Activated CD4-positive, alpha-beta memory T cell treated with anti-CD3 and anti-CD28 coated beads, Interleukin-2, amount 10 ng/mL, durations not matched to agents 7 days and 5 days (primary cell): ENCODE measurements around the gene MRPS31. TPM values are rescaled to one million over a fixed set of nuclear protein-coding genes. Genes with fewer than 3 reads are reported as not detected.
"Not testable (repeated sequence)": the region's sequence is repeated elsewhere in the genome, so short reads cannot be mapped to it uniquely, and the experiment has no call there.

Source experiments
- CTCF ChIA-PET: fragments of 350-600 bp; sonication (Branson Sonifier 250); formaldehyde crosslinking; loops from one replicate; lab custom pipeline; 2021; ENCODE audit warnings: antibody characterized with exemption, inconsistent platforms; lab: Charles Lee
- POLR2A ChIA-PET: fragments of 350-600 bp; sonication (Branson Sonifier 250); formaldehyde crosslinking; loops from one replicate; lab custom pipeline; 2021; ENCODE audit warnings: antibody characterized with exemption; lab: Charles Lee
- DNase-seq: peaks from one replicate; pipeline ENCODE4 v3.0.0-alpha.2; 2020
- H3K27ac Mint-ChIP-seq: one replicate; pipeline ENCODE4 v1.8.0; 2021; ENCODE audit warnings: mild to moderate bottlenecking, mixed read lengths
- H3K27me3 Mint-ChIP-seq: one replicate; pipeline ENCODE4 v1.8.0; 2021; ENCODE audit warnings: mixed read lengths
- H3K36me3 Mint-ChIP-seq: one replicate; pipeline ENCODE4 v1.8.0; 2021; ENCODE audit warnings: low read depth, mixed read lengths
- H3K4me1 Mint-ChIP-seq: one replicate; pipeline ENCODE4 v1.8.0; 2021; ENCODE audit warnings: mixed read lengths
- H3K4me3 Mint-ChIP-seq: one replicate; pipeline ENCODE4 v1.8.0; 2021; ENCODE audit warnings: mild to moderate bottlenecking, mixed read lengths
- H3K9me3 Mint-ChIP-seq: one replicate; pipeline ENCODE4 v1.8.0; 2021; ENCODE audit warnings: mixed read lengths
- total RNA-seq, 2 experiments: library from RNA; stranded (reverse); gene quantifications; one replicate each; pipeline ENCODE4 v1.2.3, GENCODE V29; 2021

MRPS31 gene
- total RNA-seq, 2 experiments from 2014 or later: 31.5 to 34.0 TPM

DNA sequence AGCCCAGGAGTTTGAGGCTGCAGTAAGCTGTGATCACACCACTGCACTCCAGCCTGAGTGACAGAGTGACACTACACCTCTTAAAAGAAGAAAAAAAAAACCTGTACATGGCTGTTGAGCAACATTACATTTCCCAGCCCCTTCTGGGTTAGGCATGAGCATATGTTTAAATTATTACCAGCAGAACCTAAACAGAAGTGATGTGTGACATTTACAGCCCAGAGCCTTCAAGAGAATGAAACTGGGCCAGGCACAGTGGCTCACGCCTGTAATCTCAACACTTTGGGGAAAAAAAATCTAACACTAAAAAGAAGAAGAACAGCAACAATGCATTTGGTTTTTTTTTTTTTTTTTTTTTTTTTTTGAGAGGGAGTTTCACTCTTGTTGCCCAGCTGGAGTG is 38.3 kb downstream of the MRPS31 start:
- Mint-ChIP-seq H3K36me3 (peaks cover 31% of the 10 kb centered on the region), H3K4me1 (peaks cover 5% of the 10 kb centered on the region), H3K4me3 (no peak overlapping the region), H3K27me3 (no peaks in the 10 kb centered on the region), H3K9me3 (no peaks in the 10 kb centered on the region), H3K27ac (no peak overlapping the region)
- POLR2A ChIA-PET: no interaction called here
- DNase-seq: no peak
- CTCF ChIA-PET: no interaction called here

DNA sequence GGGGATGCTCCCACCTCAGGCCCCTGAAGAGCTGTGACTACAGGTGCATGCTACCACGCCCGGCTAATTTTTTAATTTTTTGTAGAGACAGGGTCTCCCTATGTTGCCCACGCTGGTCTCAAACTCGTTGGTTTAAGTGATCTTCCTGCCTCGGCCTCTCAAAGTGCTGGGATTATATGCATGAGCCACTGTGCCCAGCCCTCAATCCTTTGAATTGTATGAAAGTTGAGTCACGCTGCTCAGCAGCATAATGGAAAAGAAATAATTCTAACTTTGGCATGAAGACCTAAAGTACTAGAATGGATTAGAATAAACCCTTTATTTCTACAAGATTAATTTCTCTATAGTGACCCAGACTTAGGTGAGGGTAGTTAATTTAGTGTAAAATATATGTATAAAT is 42.4 kb downstream of the MRPS31 start:
- POLR2A ChIA-PET: no interaction called here
- no peaks in the 10 kb centered on the region for H3K4me1 Mint-ChIP-seq
- no peak for DNase-seq
- H3K27me3 Mint-ChIP-seq: no peaks in the 10 kb centered on the region
- no peak overlapping the region for H3K27ac Mint-ChIP-seq
- H3K9me3 Mint-ChIP-seq: no peaks in the 10 kb centered on the region
- H3K36me3 Mint-ChIP-seq: peaks cover 22% of the 10 kb centered on the region
- H3K4me3 Mint-ChIP-seq: no peak overlapping the region
- CTCF ChIA-PET: no interaction called here

- Mint-ChIP-seq H3K9me3 (peaks cover 22% of the 10 kb centered on the region), H3K36me3 (peaks cover 63% of the 10 kb centered on the region)
- H3K27ac Mint-ChIP-seq, H3K4me1 Mint-ChIP-seq, DNase-seq, POLR2A ChIA-PET, H3K4me3 Mint-ChIP-seq, H3K27me3 Mint-ChIP-seq, CTCF ChIA-PET: not testable (repeated sequence)
Observed at GRCh38 chr13:40714433-40714832, 56.6 kb downstream of the MRPS31 start.

DNA sequence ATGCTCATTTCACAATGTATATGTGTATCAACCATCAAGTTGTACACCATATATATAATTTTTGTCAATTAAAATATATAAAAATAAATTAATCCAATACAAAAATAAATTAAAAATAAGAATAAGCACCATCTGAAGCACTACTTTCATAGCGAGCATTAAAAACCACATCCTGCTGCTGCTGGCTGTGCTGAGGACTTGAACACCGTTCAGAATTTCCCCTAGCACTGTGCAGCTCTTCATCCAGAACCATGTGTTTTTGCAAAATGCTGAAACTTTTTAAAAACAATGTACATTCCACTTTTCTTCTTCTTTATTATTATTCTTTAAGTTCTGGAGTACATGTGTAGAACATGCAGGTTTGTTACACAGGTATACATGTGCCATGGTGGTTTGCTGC is 64.6 kb downstream of the MRPS31 start:
- H3K36me3 Mint-ChIP-seq: peaks cover 13% of the 10 kb centered on the region
- H3K4me1 Mint-ChIP-seq: peaks cover 7% of the 10 kb centered on the region
- CTCF ChIA-PET: interaction anchor here (0.9 to 1.0 kb wide), 2 partner anchors 30 to 71 kb away, joined by 3 read pairs; no protein-coding TSS in a partner anchor
- H3K9me3 Mint-ChIP-seq: peaks cover 32% of the 10 kb centered on the region
- H3K4me3 Mint-ChIP-seq: no peak overlapping the region
- no peak overlapping the region for H3K27ac Mint-ChIP-seq
- no peaks in the 10 kb centered on the region for H3K27me3 Mint-ChIP-seq
- no peak for DNase-seq
- POLR2A ChIA-PET: no interaction called here

- no peak overlapping the region for H3K4me3 Mint-ChIP-seq
- H3K27me3 Mint-ChIP-seq: no peaks in the 10 kb centered on the region
- CTCF ChIA-PET: no interaction called here
- no peaks in the 10 kb centered on the region for H3K36me3 Mint-ChIP-seq
- H3K27ac Mint-ChIP-seq: no peak overlapping the region
- POLR2A ChIA-PET: no interaction called here
- H3K9me3 Mint-ChIP-seq: no peaks in the 10 kb centered on the region
- H3K4me1 Mint-ChIP-seq: no peaks in the 10 kb centered on the region
- DNase-seq: no peak
Observed at GRCh38 chr13:40697711-40698110, 73.3 kb downstream of the MRPS31 start.

GRCh38 chr13:40694426-40694825 is 76.6 kb downstream of the MRPS31 start:
- DNase-seq: no peak
- H3K9me3 Mint-ChIP-seq: no peaks in the 10 kb centered on the region
- H3K4me3 Mint-ChIP-seq: no peak overlapping the region
- no peaks in the 10 kb centered on the region for H3K27me3 Mint-ChIP-seq
- H3K4me1 Mint-ChIP-seq: no peaks in the 10 kb centered on the region
- H3K36me3 Mint-ChIP-seq: no peaks in the 10 kb centered on the region
- no peak overlapping the region for H3K27ac Mint-ChIP-seq
- ChIA-PET CTCF (interaction anchor here (1.3 kb wide), 1 partner anchor 12 kb away, joined by 3 read pairs; no protein-coding TSS in a partner anchor), POLR2A (no interaction called here)

- POLR2A ChIA-PET: no interaction called here
- H3K4me3 Mint-ChIP-seq: no peak overlapping the region
- CTCF ChIA-PET: interaction anchor here (0.7 kb wide), 1 partner anchor 11 kb away, joined by 3 read pairs; no protein-coding TSS in a partner anchor
- H3K36me3 Mint-ChIP-seq: no peaks in the 10 kb centered on the region
- no peak for DNase-seq
- no peaks in the 10 kb centered on the region for H3K27me3 Mint-ChIP-seq
- no peaks in the 10 kb centered on the region for H3K9me3 Mint-ChIP-seq
- no peak overlapping the region for H3K27ac Mint-ChIP-seq
- no peaks in the 10 kb centered on the region for H3K4me1 Mint-ChIP-seq
Observed at GRCh38 chr13:40692946-40693345, 78.0 kb downstream of the MRPS31 start.

DNA sequence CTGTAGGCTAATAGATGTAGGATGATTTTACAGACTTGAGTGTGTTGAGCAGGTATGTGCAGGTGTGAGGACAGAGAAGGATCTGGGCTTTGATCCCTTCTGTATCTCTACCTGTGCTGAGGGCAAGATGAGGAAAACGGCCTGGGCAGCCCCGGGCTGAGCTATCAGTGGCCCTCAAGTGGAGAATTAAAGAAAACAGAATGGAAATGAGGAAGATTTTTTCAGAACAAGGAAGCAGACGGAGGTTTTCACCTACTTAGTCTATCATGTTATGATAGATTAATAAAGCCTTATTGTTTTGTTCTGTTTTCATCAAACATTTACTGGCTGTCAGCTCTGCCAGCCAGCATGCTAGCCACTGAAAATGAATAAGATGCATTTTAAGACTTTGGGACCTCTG is 82.2 kb downstream of the MRPS31 start:
- no peaks in the 10 kb centered on the region for H3K9me3 Mint-ChIP-seq
- POLR2A ChIA-PET: no interaction called here
- DNase-seq: no peak
- H3K27me3 Mint-ChIP-seq: no peaks in the 10 kb centered on the region
- CTCF ChIA-PET: interaction anchor here (0.9 kb wide), 1 partner anchor 89 kb away, joined by 4 read pairs; no protein-coding TSS in a partner anchor
- no peak overlapping the region for H3K4me3 Mint-ChIP-seq
- no peak overlapping the region for H3K27ac Mint-ChIP-seq
- no peaks in the 10 kb centered on the region for H3K36me3 Mint-ChIP-seq
- no peaks in the 10 kb centered on the region for H3K4me1 Mint-ChIP-seq

DNA sequence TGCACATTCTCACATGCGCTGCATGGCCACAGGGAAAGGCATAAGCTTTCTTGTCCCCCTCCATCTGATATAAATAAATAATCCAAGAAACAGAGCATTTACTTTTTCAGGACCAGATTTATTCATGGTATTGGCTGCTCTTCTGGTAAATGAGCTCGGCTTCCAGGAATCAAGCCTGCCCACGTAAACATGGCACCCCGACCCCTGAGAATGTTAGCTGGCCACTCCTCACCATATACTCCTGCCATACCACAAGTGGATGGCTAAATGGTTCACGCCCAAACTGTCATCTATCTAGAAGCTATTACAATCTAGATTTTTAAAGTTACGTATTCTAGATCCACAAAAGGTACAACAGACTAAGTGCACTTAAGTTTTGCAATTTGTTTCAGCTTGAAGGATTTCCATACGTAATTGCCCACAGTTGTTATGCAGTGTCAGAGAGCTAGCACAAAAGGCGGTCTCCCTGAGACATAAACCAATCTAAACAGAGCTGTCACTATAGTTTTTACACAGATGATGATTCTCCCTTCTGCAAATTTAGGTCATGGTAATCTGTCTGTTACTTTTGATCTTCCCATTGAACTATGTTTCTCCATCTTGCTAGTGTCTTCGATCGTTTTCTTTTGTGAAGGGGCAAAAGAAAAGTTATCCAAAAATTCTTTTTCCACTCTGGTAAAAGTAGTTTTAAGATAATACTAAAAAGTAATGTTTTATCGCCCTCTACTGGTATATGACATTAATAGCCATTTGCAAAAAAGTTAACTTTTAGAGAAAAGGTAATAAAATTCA is 88.3 kb downstream of the MRPS31 start:
- no peak for DNase-seq
- Mint-ChIP-seq H3K36me3 (no peaks in the 10 kb centered on the region), H3K9me3 (no peaks in the 10 kb centered on the region), H3K27ac (no peak overlapping the region), H3K4me3 (no peak overlapping the region), H3K27me3 (no peaks in the 10 kb centered on the region), H3K4me1 (peaks cover 6% of the 10 kb centered on the region)
- POLR2A ChIA-PET: interaction anchor here (1.3 to 1.6 kb wide), 2 partner anchors 17 to 613 kb away, joined by 6 to 7 read pairs; no protein-coding TSS in a partner anchor
- CTCF ChIA-PET: interaction anchor here (0.7 to 6.3 kb wide), 24 partner anchors 9 to 999 kb away, joined by 3 to 58 read pairs (median 4); partner anchors contain the start of gene WBP4

DNA sequence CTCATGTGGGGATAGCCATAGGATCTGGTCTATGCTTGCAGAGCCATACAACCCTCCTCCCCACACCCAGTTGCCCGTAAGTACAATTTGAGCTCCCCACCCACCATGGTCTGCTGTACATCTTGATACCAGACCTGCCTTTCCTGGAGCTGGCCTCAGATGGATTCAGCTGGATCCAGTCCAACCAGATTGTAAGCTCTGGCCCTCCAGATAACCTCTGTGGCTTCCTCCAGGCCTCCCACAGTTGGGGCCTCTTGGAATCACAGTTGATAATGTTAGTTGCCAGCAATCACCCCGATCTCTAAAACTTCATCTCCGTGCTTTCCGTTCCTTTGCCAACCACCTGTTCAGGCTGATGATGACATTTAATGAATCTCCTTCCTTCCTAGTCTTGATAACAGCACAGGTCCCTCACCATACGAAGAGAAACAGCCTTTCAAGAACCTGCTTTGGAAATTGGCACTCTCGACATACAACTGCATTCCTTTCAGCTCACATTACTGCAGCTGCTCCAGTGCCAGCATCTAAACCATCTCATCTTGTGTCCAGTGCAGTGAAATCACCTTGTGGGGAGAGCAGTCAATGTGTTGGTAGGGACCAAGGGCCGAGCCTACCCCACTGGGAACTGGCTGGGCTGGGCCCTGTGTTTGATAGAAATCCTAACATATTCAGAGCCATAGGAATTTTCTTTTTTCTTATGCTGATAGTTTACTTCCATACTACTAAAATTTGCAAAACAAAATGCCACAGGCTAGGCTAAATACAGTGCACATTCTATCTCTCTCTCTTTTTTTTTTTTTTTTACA is 89.4 kb downstream of the MRPS31 start:
- ChIA-PET POLR2A (interaction anchor here (1.3 to 1.6 kb wide), 2 partner anchors 16 to 612 kb away, joined by 6 to 7 read pairs; no protein-coding TSS in a partner anchor), CTCF (interaction anchor here (0.5 to 6.3 kb wide), 17 partner anchors 8 to 998 kb away, joined by 3 to 58 read pairs (median 6); no protein-coding TSS in a partner anchor)
- H3K4me1 Mint-ChIP-seq: peaks cover 6% of the 10 kb centered on the region
- no peak for DNase-seq
- no peaks in the 10 kb centered on the region for H3K27me3 Mint-ChIP-seq
- no peaks in the 10 kb centered on the region for H3K9me3 Mint-ChIP-seq
- H3K36me3 Mint-ChIP-seq: no peaks in the 10 kb centered on the region
- no peak overlapping the region for H3K4me3 Mint-ChIP-seq
- no peak overlapping the region for H3K27ac Mint-ChIP-seq

DNA sequence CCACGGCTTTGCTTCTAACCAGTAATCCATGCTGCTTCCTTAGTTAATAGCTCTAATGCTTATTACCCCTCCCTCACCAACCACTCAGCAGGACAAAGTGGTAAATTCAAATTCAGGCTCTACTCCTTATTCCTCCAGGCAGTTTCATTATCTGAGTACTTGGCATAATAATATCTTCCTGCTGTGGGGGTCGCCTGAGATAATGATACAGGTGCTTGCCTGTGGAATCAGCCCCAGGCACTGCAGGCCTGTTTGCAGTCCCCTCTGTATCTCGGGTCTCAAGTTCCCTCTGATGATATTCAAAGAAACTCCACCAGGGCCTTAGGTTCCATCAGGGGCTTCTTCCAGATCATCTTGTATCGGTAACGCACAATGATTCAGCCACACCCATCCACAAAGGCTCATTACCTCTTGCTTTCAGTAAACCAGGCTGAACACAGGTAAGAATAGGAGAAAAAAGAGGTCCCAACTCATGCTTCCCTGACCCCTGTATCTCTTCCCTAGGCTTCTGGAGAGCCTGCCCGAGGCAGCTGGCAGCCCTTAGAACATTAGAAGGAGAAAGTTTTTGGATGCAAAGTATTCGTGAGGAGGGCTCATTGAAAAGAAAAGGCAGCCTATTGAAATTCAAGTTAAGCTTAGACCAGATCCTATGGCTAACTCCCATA is 90.2 kb downstream of the MRPS31 start:
- no peak for DNase-seq
- Mint-ChIP-seq H3K4me1 (peaks cover 9% of the 10 kb centered on the region), H3K36me3 (no peaks in the 10 kb centered on the region), H3K9me3 (no peaks in the 10 kb centered on the region), H3K27me3 (no peaks in the 10 kb centered on the region), H3K4me3 (no peak overlapping the region), H3K27ac (no peak overlapping the region)
- CTCF ChIA-PET: interaction anchor here (0.8 to 6.3 kb wide), 5 partner anchors 11 to 995 kb away, joined by 3 to 58 read pairs (median 4); no protein-coding TSS in a partner anchor
- POLR2A ChIA-PET: no interaction called here

GRCh38 chr13:40679480-40679985 is 91.5 kb downstream of the MRPS31 start:
- Mint-ChIP-seq H3K36me3 (no peaks in the 10 kb centered on the region), H3K4me1 (peaks cover 9% of the 10 kb centered on the region), H3K9me3 (no peaks in the 10 kb centered on the region), H3K27me3 (no peaks in the 10 kb centered on the region), H3K27ac (no peak overlapping the region), H3K4me3 (no peak overlapping the region)
- ChIA-PET CTCF (interaction anchor here (1.4 to 2.1 kb wide), 2 partner anchors 10 to 98 kb away, joined by 3 to 6 read pairs; no protein-coding TSS in a partner anchor), POLR2A (interaction anchor here (1.5 kb wide), 1 partner anchor 11 kb away, joined by 3 read pairs; no protein-coding TSS in a partner anchor)
- no peak for DNase-seq
